Smooth muscle cell (in vitro differentiated cells): ENCODE results near the gene RBM42. TPM values are rescaled to one million over a fixed set of nuclear protein-coding genes. Genes with fewer than 3 reads are reported as not detected.

ENCODE experiments used
- DNase-seq: peaks from one replicate; lab custom pipeline; 2025; ENCODE audit not compliant: unreplicated experiment; lab: John Stamatoyannopoulos, UW
- H2AFZ ChIP-seq: fragments of 200-600 bp; sonication (generic); 2 replicates; pipeline ENCODE4 v1.6.0; 2016; ENCODE audit warnings: antibody characterized with exemption, low read depth, mild to moderate bottlenecking
- H3F3A ChIP-seq: fragments of 200-600 bp; sonication (generic); 2 replicates; pipeline ENCODE4 v1.6.0; 2017; ENCODE audit warnings: antibody characterized with exemption, low read depth
- H3K27ac ChIP-seq: fragments of 200-600 bp; sonication (generic); 2 replicates; pipeline ENCODE4 v1.5.1; 2016; ENCODE audit warnings: low read depth, mild to moderate bottlenecking
- H3K27me3 ChIP-seq: fragments of 200-600 bp; sonication (generic); 2 replicates; pipeline ENCODE4 v1.6.1; 2016; ENCODE audit warnings: low read depth, mild to moderate bottlenecking
- H3K36me3 ChIP-seq: fragments of 200-600 bp; sonication (generic); 2 replicates; pipeline ENCODE4 v1.5.1; 2016; ENCODE audit warnings: low read depth
- H3K4me1 ChIP-seq: fragments of 200-600 bp; sonication (generic); 2 replicates; pipeline ENCODE4 v1.5.1; 2016; ENCODE audit warnings: low read depth
- H3K4me2 ChIP-seq: fragments of 200-600 bp; sonication (generic); 2 replicates; pipeline ENCODE4 v1.6.0; 2016; ENCODE audit warnings: mild to moderate bottlenecking
- H3K4me3 ChIP-seq: fragments of 200-600 bp; sonication (generic); 2 replicates; pipeline ENCODE4 v1.5.1; 2016; ENCODE audit warnings: mild to moderate bottlenecking
- H3K79me2 ChIP-seq: fragments of 200-600 bp; sonication (generic); 2 replicates; pipeline ENCODE4 v1.6.0; 2016; ENCODE audit warnings: low read depth, mild to moderate bottlenecking
- H3K9ac ChIP-seq: fragments of 200-600 bp; sonication (generic); 2 replicates; pipeline ENCODE4 v1.6.0; 2016; ENCODE audit warnings: low read depth
- H3K9me3 ChIP-seq: fragments of 200-600 bp; sonication (generic); replicated peaks from 2 replicates; pipeline ENCODE4 v1.5.1; 2016; ENCODE audit warnings: low read depth
- H4K20me1 ChIP-seq: fragments of 200-600 bp; sonication (generic); 2 replicates; pipeline ENCODE4 v1.6.0; 2016; ENCODE audit warnings: low read depth
- CTCF ChIP-seq: fragments of 200-600 bp; sonication (generic); IDR thresholded peaks from 2 replicates; pipeline ENCODE4 v1.5.1; 2017; ENCODE audit warnings: borderline replicate concordance, mild to moderate bottlenecking, antibody characterized with exemption; ENCODE audit not compliant: insufficient read depth, poor library complexity, severe bottlenecking
- WGBS: methylation state at CpG from one replicate; pipeline ENCODE4 v1.1.7; 2016; ENCODE audit warnings: low lambda C conversion rate; 5-methylcytosine and 5-hydroxymethylcytosine counted together
- polyA plus RNA-seq: library from polyadenylated mRNA; unstranded; fragments of >200 nt; fragmentation: Nextera tagmentation; extraction: Ambion mirVana; gene quantifications from 2 replicates; pipeline ENCODE4 v1.2.1, GENCODE V29; 2016
- total RNA-seq: library from RNA; depleted of rRNA; stranded (reverse); fragments of >200 nt; gene quantifications from 2 replicates; pipeline ENCODE4 v1.2.3, GENCODE V29; 2014

RBM42 gene
- total and polyA plus RNA-seq, 2 experiments from 2014 or later = 42.4 to 143 TPM

GRCh38 chr19:35669566-35669965 is 40.7 kb downstream of the RBM42 start:
- Histone ChIP-seq H3K4me2 (no peak overlapping the region), H3K36me3 (no peaks in the 10 kb centered on the region), H3K4me1 (no peaks in the 10 kb centered on the region), H3K27me3 (no peaks in the 10 kb centered on the region), H3K4me3 (no peak overlapping the region), H3K9ac (no peak overlapping the region), H3F3A (no peaks in the 10 kb centered on the region), H3K79me2 (no peaks in the 10 kb centered on the region), H2AFZ (no peak overlapping the region), H3K9me3 (no peaks in the 10 kb centered on the region), H3K27ac (no peak overlapping the region), H4K20me1 (peaks cover 4% of the 10 kb centered on the region)
- TF ChIP-seq CTCF = no peak
- no peak for DNase-seq
- WGBS = 86% methylated on average over 6 of the region's 6 CpGs

- no peak overlapping the region for H3K4me2 ChIP-seq
- 78% methylated on average over 4 of the region's 4 CpGs for WGBS
- H3F3A ChIP-seq = no peaks in the 10 kb centered on the region
- peaks cover 3% of the 10 kb centered on the region for H4K20me1 ChIP-seq
- no peak for TF ChIP-seq CTCF
- no peak for DNase-seq
- H3K36me3 ChIP-seq = no peaks in the 10 kb centered on the region
- H3K4me3 ChIP-seq = no peak overlapping the region
- H3K79me2 ChIP-seq = no peaks in the 10 kb centered on the region
- no peak overlapping the region for H2AFZ ChIP-seq
- H3K27ac ChIP-seq = no peak overlapping the region
- H3K27me3 ChIP-seq = no peaks in the 10 kb centered on the region
- no peak overlapping the region for H3K9ac ChIP-seq
- H3K9me3 ChIP-seq = no peaks in the 10 kb centered on the region
- H3K4me1 ChIP-seq = no peaks in the 10 kb centered on the region
Measured at GRCh38 chr19:35669974-35670373, 41.1 kb downstream of the RBM42 start.

- TF ChIP-seq CTCF = no peak
- no peaks in the 10 kb centered on the region for H3K36me3 ChIP-seq
- H3F3A ChIP-seq = no peaks in the 10 kb centered on the region
- no peaks in the 10 kb centered on the region for H4K20me1 ChIP-seq
- H3K9ac ChIP-seq = no peak overlapping the region
- no peak overlapping the region for H3K27ac ChIP-seq
- H3K4me1 ChIP-seq = no peaks in the 10 kb centered on the region
- no peak overlapping the region for H2AFZ ChIP-seq
- DNase-seq = no peak
- H3K79me2 ChIP-seq = no peaks in the 10 kb centered on the region
- no peaks in the 10 kb centered on the region for H3K9me3 ChIP-seq
- no peak overlapping the region for H3K4me3 ChIP-seq
- H3K4me2 ChIP-seq = no peak overlapping the region
- WGBS = 100% methylated on average over 1 of the region's 1 CpG
- H3K27me3 ChIP-seq = no peaks in the 10 kb centered on the region
Measured at GRCh38 chr19:35670686-35671085, 41.9 kb downstream of the RBM42 start.

GRCh38 chr19:35671818-35672217 is 43.0 kb downstream of the RBM42 start:
- H3K4me1 ChIP-seq = no peaks in the 10 kb centered on the region
- no peak overlapping the region for H3K4me2 ChIP-seq
- H3K4me3 ChIP-seq = no peak overlapping the region
- no peak overlapping the region for H2AFZ ChIP-seq
- no peaks in the 10 kb centered on the region for H3F3A ChIP-seq
- WGBS = 81% methylated on average over 3 of the region's 3 CpGs
- no peaks in the 10 kb centered on the region for H3K79me2 ChIP-seq
- H4K20me1 ChIP-seq = no peaks in the 10 kb centered on the region
- DNase-seq = no peak
- no peaks in the 10 kb centered on the region for H3K27me3 ChIP-seq
- no peaks in the 10 kb centered on the region for H3K36me3 ChIP-seq
- H3K9me3 ChIP-seq = no peaks in the 10 kb centered on the region
- TF ChIP-seq CTCF = no peak
- no peak overlapping the region for H3K27ac ChIP-seq
- no peak overlapping the region for H3K9ac ChIP-seq
